Measurements from ENCODE around the gene CLHC1. TPM values are rescaled to one million over a fixed set of nuclear protein-coding genes. Genes with fewer than 3 reads are reported as not detected.
"Not testable (repeated sequence)": the region's sequence is repeated elsewhere in the genome, so short reads cannot be mapped to it uniquely, and the experiment has no call there.

Gene CLHC1
- total RNA-seq, 1 donor from 2014 or later: 46.7 TPM

DNA sequence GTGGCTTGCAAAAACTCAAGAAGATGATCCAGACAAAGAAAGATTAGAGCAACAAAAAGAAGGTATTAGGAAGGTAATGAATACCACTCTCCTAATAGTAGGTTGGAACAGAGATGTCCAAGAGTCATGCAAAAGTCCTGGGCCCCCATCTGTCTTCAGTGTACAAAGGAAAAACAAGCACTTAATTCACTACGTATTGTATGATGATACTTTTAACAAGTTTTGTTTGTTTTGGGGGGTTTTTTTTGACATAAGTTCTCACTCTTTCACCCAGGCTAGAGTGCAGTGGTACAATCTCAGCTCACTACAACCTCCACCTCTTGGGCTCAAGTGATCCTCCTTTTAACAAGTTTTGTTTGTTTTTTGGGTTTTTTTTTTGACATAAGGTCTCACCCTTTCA is 101.2 kb downstream of the CLHC1 start:
- no peaks in the 10 kb centered on the region for H3K36me3 Mint-ChIP-seq
- TF ChIP-seq, protein P1, sequence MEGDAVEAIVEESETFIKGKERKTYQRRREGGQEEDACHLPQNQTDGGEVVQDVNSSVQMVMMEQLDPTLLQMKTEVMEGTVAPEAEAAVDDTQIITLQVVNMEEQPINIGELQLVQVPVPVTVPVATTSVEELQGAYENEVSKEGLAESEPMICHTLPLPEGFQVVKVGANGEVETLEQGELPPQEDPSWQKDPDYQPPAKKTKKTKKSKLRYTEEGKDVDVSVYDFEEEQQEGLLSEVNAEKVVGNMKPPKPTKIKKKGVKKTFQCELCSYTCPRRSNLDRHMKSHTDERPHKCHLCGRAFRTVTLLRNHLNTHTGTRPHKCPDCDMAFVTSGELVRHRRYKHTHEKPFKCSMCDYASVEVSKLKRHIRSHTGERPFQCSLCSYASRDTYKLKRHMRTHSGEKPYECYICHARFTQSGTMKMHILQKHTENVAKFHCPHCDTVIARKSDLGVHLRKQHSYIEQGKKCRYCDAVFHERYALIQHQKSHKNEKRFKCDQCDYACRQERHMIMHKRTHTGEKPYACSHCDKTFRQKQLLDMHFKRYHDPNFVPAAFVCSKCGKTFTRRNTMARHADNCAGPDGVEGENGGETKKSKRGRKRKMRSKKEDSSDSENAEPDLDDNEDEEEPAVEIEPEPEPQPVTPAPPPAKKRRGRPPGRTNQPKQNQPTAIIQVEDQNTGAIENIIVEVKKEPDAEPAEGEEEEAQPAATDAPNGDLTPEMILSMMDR (IDR thresholded peaks at IDR 0.05; ENCODE audit: unreplicated experiment): no peak
- H3K4me1 Mint-ChIP-seq: peaks cover 8% of the 10 kb centered on the region

DNA sequence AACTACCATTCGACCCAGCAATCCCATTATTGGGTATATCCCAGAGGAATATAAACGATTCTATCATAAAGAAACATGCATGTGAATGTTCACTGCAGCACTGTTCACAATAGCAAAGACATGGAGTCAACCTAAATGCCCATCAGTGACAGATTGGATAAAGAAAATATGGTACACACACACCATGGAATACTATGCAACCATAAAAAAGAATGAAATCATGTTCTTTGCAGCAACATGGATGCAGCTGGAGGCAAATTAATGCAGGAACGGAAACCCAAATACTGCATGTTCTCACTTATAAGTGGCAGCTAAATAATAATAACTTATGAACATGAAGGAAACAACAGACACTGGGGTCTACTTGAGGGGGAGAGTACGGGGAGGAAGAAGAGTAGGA is 105.5 kb downstream of the CLHC1 start:
- DNase-seq (ENCODE audit: low spot score in 2 of 2, unreplicated experiment in 2 of 2); H3K4me1 Mint-ChIP-seq; H3K27ac Mint-ChIP-seq; H3K4me3 Mint-ChIP-seq; H3K36me3 Mint-ChIP-seq; H3K27me3 Mint-ChIP-seq (ENCODE audit: low read depth): not testable (repeated sequence)
- peaks cover 20% of the 10 kb centered on the region for H3K9me3 Mint-ChIP-seq

More for the DNA sequence above, 101.2 kb downstream of the CLHC1 start:
- no peaks in the 10 kb centered on the region for H3K27me3 Mint-ChIP-seq (ENCODE audit: low read depth)
- peaks cover 8% of the 10 kb centered on the region for H3K9me3 Mint-ChIP-seq
- no peak overlapping the region for H3K4me3 Mint-ChIP-seq
- H3K27ac Mint-ChIP-seq: no peak overlapping the region
- DNase-seq (ENCODE audit: low spot score in 2 of 2, unreplicated experiment in 2 of 2): no peak

Other genes with a start within 250 kb of the CLHC1 start
- gene RTN4, start 181.8 kb downstream of the CLHC1 start, total RNA-seq: 173 to 179 TPM (median 178 TPM) in 3 replicates
- 795 to 840 TPM (median 827 TPM) in 3 replicates for gene RPS27A, start 395 bp upstream of the CLHC1 start, total RNA-seq
- 22.1 to 24.5 TPM (median 22.8 TPM) in 3 replicates for gene MTIF2, start 36.9 kb upstream of the CLHC1 start, total RNA-seq
- gene CCDC88A, start 187.6 kb upstream of the CLHC1 start, total RNA-seq: 48.6 to 60.1 TPM (median 51.9 TPM) in 3 replicates

All from mesothelial cell of epicardium (in vitro differentiated cells).